Measurements from ENCODE around the gene MRPL46.
"Not testable (repeated sequence)": the region's sequence is repeated elsewhere in the genome, so short reads cannot be mapped to it uniquely, and the experiment has no call there.

Gene MRPL46

GRCh38 chr15:88477126-88477525 lies 9.9 kb upstream of the MRPL46 start:
- DNase-seq = no peak

- DNase-seq = peak; percentile 6
Observed at GRCh38 chr15:88476635-88477060, 9.5 kb upstream of the MRPL46 start.

- not testable (repeated sequence) for DNase-seq
Observed at GRCh38 chr15:88473661-88474293, 6.6 kb upstream of the MRPL46 start.

GRCh38 chr15:88472225-88472624 lies 5.0 kb upstream of the MRPL46 start:
- DNase-seq = no peak

GRCh38 chr15:88470625-88471372 lies 3.6 kb upstream of the MRPL46 start:
- DNase-seq = no peak

GRCh38 chr15:88469321-88469720 lies 2.1 kb upstream of the MRPL46 start:
- no peak for DNase-seq

GRCh38 chr15:88468721-88469120 lies 1.5 kb upstream of the MRPL46 start:
- DNase-seq = not testable (repeated sequence)

GRCh38 chr15:88467935-88468528 lies 844 bp upstream of the MRPL46 start:
- no peak for DNase-seq

GRCh38 chr15:88465633-88466224 lies 1.5 kb downstream of the MRPL46 start:
- DNase-seq = no peak

GRCh38 chr15:88463870-88464532 lies 3.2 kb downstream of the MRPL46 start:
- no peak for DNase-seq

- DNase-seq = no peak
Observed at GRCh38 chr15:88456733-88457132, 10.5 kb downstream of the MRPL46 start.

GRCh38 chr15:88454867-88455810 lies 12.0 kb downstream of the MRPL46 start:
- peak; percentile 53 for DNase-seq

- DNase-seq = no peak
Observed at GRCh38 chr15:88454236-88454635, 13.0 kb downstream of the MRPL46 start.

GRCh38 chr15:88453651-88454050 lies 13.5 kb downstream of the MRPL46 start:
- no peak for DNase-seq

- DNase-seq = peak; percentile 45
Observed at GRCh38 chr15:88450125-88450798, 16.9 kb downstream of the MRPL46 start.

- no peak for DNase-seq
Observed at GRCh38 chr15:88449581-88449980, 17.6 kb downstream of the MRPL46 start.

- no peak for DNase-seq
Observed at GRCh38 chr15:88448991-88449461, 18.2 kb downstream of the MRPL46 start.

GRCh38 chr15:88447741-88448140 lies 19.4 kb downstream of the MRPL46 start:
- no peak for DNase-seq

GRCh38 chr15:88447206-88447605 lies 20.0 kb downstream of the MRPL46 start:
- no peak for DNase-seq

GRCh38 chr15:88441076-88441730 lies 26.0 kb downstream of the MRPL46 start:
- DNase-seq = no peak

GRCh38 chr15:88440021-88440420 lies 27.2 kb downstream of the MRPL46 start:
- DNase-seq = no peak

Data from NCI-H345 (cell line).